HepG2 (cell line): Measurements from ENCODE around the gene AXIN1. TPM values are rescaled to one million over a fixed set of nuclear protein-coding genes. Genes with fewer than 3 reads are reported as not detected.

Source experiments
- ADNP ChIP-seq: sonication (generic); formaldehyde crosslinking; IDR thresholded peaks from 2 replicates; pipeline ENCODE4 v1.4.0; 2020; ENCODE audit warnings: missing genetic modification reagents
- ATF7-NPFF ChIP-seq: sonication (generic); formaldehyde crosslinking; IDR thresholded peaks from 2 replicates; pipeline ENCODE4 v1.8.1; 2023; ENCODE audit warnings: mild to moderate bottlenecking, low read depth, missing genetic modification reagents, moderate library complexity
- DR1 ChIP-seq: sonication (generic); formaldehyde crosslinking; IDR thresholded peaks from 2 replicates; pipeline ENCODE4 v1.8.0; 2021; ENCODE audit warnings: mild to moderate bottlenecking, missing genetic modification reagents, inconsistent platforms
- HMGXB4 ChIP-seq, 2 experiments: sonication (generic) in 1 of 2; formaldehyde crosslinking in 1 of 2; IDR thresholded peaks; 2 replicates each; pipeline versions ENCODE4 v1.4.0 to v1.6.1; 2018 to 2020; ENCODE audit warnings: missing genetic modification reagents in 2 of 2, borderline replicate concordance in 1 of 2, low read depth in 1 of 2, mild to moderate bottlenecking in 1 of 2, missing biosample characterization in 1 of 2
- HNRNPL ChIP-seq: fragments of 200-400 bp; formaldehyde crosslinking; IDR thresholded peaks from 2 replicates; pipeline ENCODE4 v1.6.1; 2017; ENCODE audit warnings: mild to moderate bottlenecking, low read depth, low read length
- NCOA5 ChIP-seq: sonication (generic); formaldehyde crosslinking; IDR thresholded peaks from 2 replicates; pipeline ENCODE4 v1.4.0; 2020; ENCODE audit warnings: missing genetic modification reagents
- PAXIP1 ChIP-seq: sonication (generic); formaldehyde crosslinking; conservative IDR thresholded peaks from 2 replicates; pipeline ENCODE4 v1.4.0; 2020; ENCODE audit warnings: mild to moderate bottlenecking, missing genetic modification reagents, moderate library complexity
- SOX13 ChIP-seq, 3 experiments: fragments of 450-650 bp in 1 of 3; sonication (generic) in 1 of 3; formaldehyde crosslinking in 1 of 3; IDR thresholded peaks in 2 of 3; conservative IDR thresholded peaks in 1 of 3; 2 replicates each; pipeline versions ENCODE4 v1.5.0 to v1.6.1; 2016 to 2020; ENCODE audit warnings: antibody characterized with exemption in 1 of 3, mild to moderate bottlenecking in 1 of 3, missing compliant biosample characterization in 1 of 3, missing genetic modification reagents in 1 of 3, moderate library complexity in 1 of 3
- SP1 ChIP-seq, 2 experiments: fragments of 450-650 bp in 1 of 2; sonication (generic) in 1 of 2; formaldehyde crosslinking in 1 of 2; IDR thresholded peaks; 2 replicates each; pipeline versions ENCODE4 v1.4.0 to v1.6.1; 2016 to 2020; ENCODE audit warnings: missing genetic modification reagents in 1 of 2
- TFAP4 ChIP-seq: sonication (generic); IDR thresholded peaks from 2 replicates; pipeline ENCODE4 v1.6.1; 2016; ENCODE audit warnings: low read depth, borderline replicate concordance
- ZFP91 ChIP-seq: sonication (generic); formaldehyde crosslinking; IDR thresholded peaks from 2 replicates; pipeline ENCODE4 v1.9.0; 2022; ENCODE audit warnings: missing genetic modification reagents, mild to moderate bottlenecking, borderline replicate concordance
- ZNF232 ChIP-seq: sonication (generic); formaldehyde crosslinking; IDR thresholded peaks from 2 replicates; pipeline ENCODE4 v1.4.0; 2020; ENCODE audit warnings: missing genetic modification reagents, borderline replicate concordance
- ZNF687 ChIP-seq: sonication (generic); formaldehyde crosslinking; IDR thresholded peaks from 2 replicates; pipeline ENCODE4 v1.5.1; 2020; ENCODE audit warnings: mild to moderate bottlenecking, missing genetic modification reagents, moderate library complexity
- polyA plus RNA-seq, 8 experiments: library from polyadenylated mRNA; depleted of rRNA in 3 of 8; stranded (reverse) in 7 of 8; unstranded in 1 of 8; fragments of >200 nt; fragmentation: Illumina TruSeq in 4 of 8; extraction: Trizol in 4 of 8; gene quantifications; 2 replicates each; pipeline versions ENCODE4 v1.2.1 to v1.2.3, GENCODE V29; 2011 to 2016; ENCODE audit warnings: low read depth in 4 of 8, missing spikeins in 1 of 8, mixed read lengths in 1 of 8; ENCODE audit not compliant: insufficient read depth in 1 of 8
- total RNA-seq, 5 experiments: library from RNA; depleted of rRNA; stranded (reverse); fragments of >200 nt; fragmentation: Illumina TruSeq; extraction: Trizol; gene quantifications; 2 replicates each; pipeline ENCODE4 v1.2.3, GENCODE V29; 2016; ENCODE audit warnings: low read depth in 1 of 5

AXIN1 gene
- total and polyA plus RNA-seq, 2 of the 13 experiments (the other 11 are each of a cell fraction or from before 2014, with no cell fraction given), result 24.0 to 26.0 TPM

GRCh38 chr16:379183-379960 lies 26.8 kb upstream of the AXIN1 start (continued):
- TF ChIP-seq HMGXB4 (CRISPR knock-in tag; IDR thresholded peaks at IDR 0.05; ENCODE audit: borderline replicate concordance in 1 of 2, low read depth in 1 of 2) (no peak), TFAP4 (peak; percentile 77), ADNP (no peak), NCOA5 (no peak), DR1 (CRISPR knock-in tag) (0 out of 2 replicates have a peak, but pooled peaks have one; percentile 5), ZNF232 (no peak), SP1 (IDR thresholded peaks at IDR 0.05) (no peak), SP1 (CRISPR knock-in tag; IDR thresholded peaks at IDR 0.05) (no peak), ATF7-NPFF (CRISPR knock-in tag) (no peak), SOX13 (IDR thresholded peaks at IDR 0.05) (no peak), SOX13 (CRISPR knock-in tag; conservative IDR thresholded peaks at IDR 0.05 in 1 of 2, IDR thresholded peaks at IDR 0.05 in 1 of 2) (peak in 1 of 2 experiments; percentile 14; a peak in 1 of 4 replicates), ZNF687 (CRISPR knock-in tag) (peak; percentile 43; the same call in 1 of the 2 replicates), HNRNPL (peak; percentile 90), PAXIP1 (peak; percentile 26; the same call in 1 of the 2 replicates), ZFP91 (CRISPR knock-in tag) (peak; percentile 29)
